ENCODE results near the gene NPTN. TPM values are rescaled to one million over a fixed set of nuclear protein-coding genes. Genes with fewer than 3 reads are reported as not detected.

NPTN gene
- total and polyA plus RNA-seq, 2 donors (not counting 1 experiment from before 2014, with no cell fraction given): 152 to 372 TPM

DNA sequence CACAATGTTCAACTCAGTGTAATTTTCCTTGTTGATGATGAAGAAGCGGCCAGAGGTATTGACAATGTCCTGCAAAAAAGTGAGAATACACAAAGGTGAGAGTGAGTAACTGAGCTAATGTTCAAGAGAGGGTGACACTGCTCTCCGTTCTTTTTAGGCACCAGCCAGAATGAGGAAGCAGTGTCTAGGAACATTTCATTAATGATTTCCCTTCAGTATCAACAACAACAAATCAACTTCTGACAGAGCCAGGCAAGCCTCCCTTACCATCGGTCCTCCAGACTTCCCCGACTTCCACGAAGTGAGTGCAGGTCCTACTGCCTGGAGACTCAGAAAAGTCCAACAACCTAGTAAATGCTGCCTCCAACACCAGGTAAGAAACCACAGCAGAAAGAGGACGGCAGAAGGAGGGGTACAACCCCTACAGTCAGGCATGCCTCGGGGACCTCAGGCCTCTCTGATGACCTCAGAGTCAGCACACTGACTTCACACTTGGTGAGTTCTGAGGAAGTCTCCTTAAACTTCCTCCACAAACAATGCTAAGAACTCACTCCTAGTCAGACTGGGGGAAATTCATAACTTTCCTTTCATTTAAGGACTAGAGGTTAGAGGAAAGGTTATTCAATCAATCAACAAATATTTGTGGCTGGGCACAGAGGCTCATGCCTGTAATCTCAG, 62.7 kb downstream of the NPTN start:
- Histone ChIP-seq H3K9ac (ENCODE audit: insufficient read depth, low read length) (no peak overlapping the region), H3K36me3 (ENCODE audit: control insufficient read depth, insufficient read depth, low read length) (peaks cover 9% of the 10 kb centered on the region), H3K4me2 (ENCODE audit: extremely low read depth, insufficient read depth, low read length) (no peak overlapping the region), H2AFZ (ENCODE audit: low read length) (no peak overlapping the region), H3K4me1 (ENCODE audit: control insufficient read depth, extremely low read depth, insufficient read depth, low read length) (peaks cover 4% of the 10 kb centered on the region), H3K27me3 (ENCODE audit: control insufficient read depth, insufficient read depth, low read length) (no peaks in the 10 kb centered on the region), H3K27ac (ENCODE audit: insufficient read depth, low read length) (no peak overlapping the region), H3K9me3 (ENCODE audit: control insufficient read depth, insufficient read depth, low read depth, low read length) (no peaks in the 10 kb centered on the region), H3K79me2 (ENCODE audit: control insufficient read depth, insufficient read depth, low read length) (no peaks in the 10 kb centered on the region), H4K20me1 (ENCODE audit: control insufficient read depth, extremely low read depth, insufficient read depth, low read length) (no peaks in the 10 kb centered on the region), H3K4me3 (replicated peaks in 1 of 4; ENCODE audit: control extremely low read depth in 1 of 4, insufficient read depth in 1 of 4, low read depth in 3 of 4, low read length in 4 of 4) (no peak overlapping the region)
- TF ChIP-seq CTCF (conservative IDR thresholded peaks at IDR 0.05 in 1 of 2, IDR thresholded peaks at IDR 0.05 in 1 of 2; ENCODE audit: low read depth in 1 of 2, low read length in 2 of 2) (no peak), EZH2 (IDR thresholded peaks at IDR 0.05; ENCODE audit: low read length, missing control alignments) (no peak)
- no peak for DNase-seq (ENCODE audit: low read depth in 2 of 2)

GRCh38 chr15:73569361-73569760, 63.8 kb downstream of the NPTN start:
- no peak overlapping the region for H2AFZ ChIP-seq (ENCODE audit: low read length)
- no peaks in the 10 kb centered on the region for H3K79me2 ChIP-seq (ENCODE audit: control insufficient read depth, insufficient read depth, low read length)
- no peak for DNase-seq (ENCODE audit: low read depth in 2 of 2)
- no peaks in the 10 kb centered on the region for H3K9me3 ChIP-seq (ENCODE audit: control insufficient read depth, insufficient read depth, low read depth, low read length)
- H4K20me1 ChIP-seq (ENCODE audit: control insufficient read depth, extremely low read depth, insufficient read depth, low read length): no peaks in the 10 kb centered on the region
- no peaks in the 10 kb centered on the region for H3K27me3 ChIP-seq (ENCODE audit: control insufficient read depth, insufficient read depth, low read length)
- no peak for TF ChIP-seq CTCF (conservative IDR thresholded peaks at IDR 0.05 in 1 of 2, IDR thresholded peaks at IDR 0.05 in 1 of 2; ENCODE audit: low read depth in 1 of 2, low read length in 2 of 2)
- no peak for TF ChIP-seq EZH2 (IDR thresholded peaks at IDR 0.05; ENCODE audit: low read length, missing control alignments)
- H3K4me1 ChIP-seq (ENCODE audit: control insufficient read depth, extremely low read depth, insufficient read depth, low read length): peaks cover 4% of the 10 kb centered on the region
- H3K27ac ChIP-seq (ENCODE audit: insufficient read depth, low read length): no peak overlapping the region
- H3K4me3 ChIP-seq (replicated peaks in 1 of 4; ENCODE audit: control extremely low read depth in 1 of 4, insufficient read depth in 1 of 4, low read depth in 3 of 4, low read length in 4 of 4): no peak overlapping the region
- no peak overlapping the region for H3K9ac ChIP-seq (ENCODE audit: insufficient read depth, low read length)
- no peak overlapping the region for H3K4me2 ChIP-seq (ENCODE audit: extremely low read depth, insufficient read depth, low read length)
- peaks cover 9% of the 10 kb centered on the region for H3K36me3 ChIP-seq (ENCODE audit: control insufficient read depth, insufficient read depth, low read length)

GRCh38 chr15:73568564-73569280, 64.5 kb downstream of the NPTN start:
- H3K27ac ChIP-seq (ENCODE audit: insufficient read depth, low read length): no peak overlapping the region
- H3K79me2 ChIP-seq (ENCODE audit: control insufficient read depth, insufficient read depth, low read length): no peaks in the 10 kb centered on the region
- no peak for DNase-seq (ENCODE audit: low read depth in 2 of 2)
- H3K4me3 ChIP-seq (replicated peaks in 1 of 4; ENCODE audit: control extremely low read depth in 1 of 4, insufficient read depth in 1 of 4, low read depth in 3 of 4, low read length in 4 of 4): no peak overlapping the region
- no peak overlapping the region for H3K9ac ChIP-seq (ENCODE audit: insufficient read depth, low read length)
- H3K9me3 ChIP-seq (ENCODE audit: control insufficient read depth, insufficient read depth, low read depth, low read length): no peaks in the 10 kb centered on the region
- peaks cover 9% of the 10 kb centered on the region for H3K36me3 ChIP-seq (ENCODE audit: control insufficient read depth, insufficient read depth, low read length)
- H4K20me1 ChIP-seq (ENCODE audit: control insufficient read depth, extremely low read depth, insufficient read depth, low read length): no peaks in the 10 kb centered on the region
- peaks cover under 1% of the 10 kb centered on the region for H3K4me1 ChIP-seq (ENCODE audit: control insufficient read depth, extremely low read depth, insufficient read depth, low read length)
- H3K4me2 ChIP-seq (ENCODE audit: extremely low read depth, insufficient read depth, low read length): no peak overlapping the region
- TF ChIP-seq CTCF (conservative IDR thresholded peaks at IDR 0.05 in 1 of 2, IDR thresholded peaks at IDR 0.05 in 1 of 2; ENCODE audit: low read depth in 1 of 2, low read length in 2 of 2) (no peak), EZH2 (IDR thresholded peaks at IDR 0.05; ENCODE audit: low read length, missing control alignments) (no peak)
- H2AFZ ChIP-seq (ENCODE audit: low read length): no peak overlapping the region
- H3K27me3 ChIP-seq (ENCODE audit: control insufficient read depth, insufficient read depth, low read length): no peaks in the 10 kb centered on the region
